IMR-90 (cell line): Measurements from ENCODE around the gene LGALSL.

Source experiments
- BHLHE40 ChIP-seq: fragments of 150-350 bp; IDR thresholded peaks from 2 replicates; pipeline ENCODE4 v1.6.1; 2016; ENCODE audit warnings: mild to moderate bottlenecking, low read depth, low read length
- CEBPB ChIP-seq: IDR thresholded peaks from 2 replicates; pipeline ENCODE4 v1.6.1; 2012; ENCODE audit warnings: low read depth, low read length, improper control_type of control experiment
- CHD1 ChIP-seq: IDR thresholded peaks from 2 replicates; pipeline ENCODE4 v1.6.1; 2012; ENCODE audit warnings: low read depth, low read length, improper control_type of control experiment
- CTCF ChIP-seq: conservative IDR thresholded peaks from 2 replicates; pipeline ENCODE4 v1.5.1; 2012; ENCODE audit warnings: mild to moderate bottlenecking, low read depth, low read length, improper control_type of control experiment
- FOS ChIP-seq: fragments of 150-350 bp; IDR thresholded peaks from 2 replicates; pipeline ENCODE4 v1.6.1; 2016; ENCODE audit warnings: low read depth, low read length
- MAFK ChIP-seq: IDR thresholded peaks from 2 replicates; pipeline ENCODE4 v1.6.1; 2012; ENCODE audit warnings: low read depth, low read length, improper control_type of control experiment
- MAZ ChIP-seq: IDR thresholded peaks from 2 replicates; pipeline ENCODE4 v1.6.1; 2012; ENCODE audit warnings: low read depth, mild to moderate bottlenecking, low read length, improper control_type of control experiment, moderate library complexity, borderline replicate concordance
- MXI1 ChIP-seq: IDR thresholded peaks from 2 replicates; pipeline ENCODE4 v1.6.1; 2012; ENCODE audit warnings: low read depth, mild to moderate bottlenecking, low read length, moderate library complexity, borderline replicate concordance
- POLR2A ChIP-seq: IDR thresholded peaks from 2 replicates; pipeline ENCODE4 v1.6.1; 2012; ENCODE audit warnings: mild to moderate bottlenecking, low read depth, low read length
- RAD21 ChIP-seq: IDR thresholded peaks from 2 replicates; pipeline ENCODE4 v1.6.1; 2012; ENCODE audit warnings: low read length, improper control_type of control experiment
- RCOR1 ChIP-seq: IDR thresholded peaks from 2 replicates; pipeline ENCODE4 v1.6.1; 2012; ENCODE audit warnings: mild to moderate bottlenecking, low read length, improper control_type of control experiment; ENCODE audit not compliant: insufficient replicate concordance
- RFX5 ChIP-seq: IDR thresholded peaks from 2 replicates; pipeline ENCODE4 v1.8.0; 2012; ENCODE audit warnings: low read depth, mild to moderate bottlenecking, low read length, moderate library complexity
- USF2 ChIP-seq: fragments of 150-350 bp; IDR thresholded peaks from 2 replicates; pipeline ENCODE4 v1.6.1; 2017; ENCODE audit warnings: mild to moderate bottlenecking, antibody characterized with exemption, low read length, low read depth

DNA sequence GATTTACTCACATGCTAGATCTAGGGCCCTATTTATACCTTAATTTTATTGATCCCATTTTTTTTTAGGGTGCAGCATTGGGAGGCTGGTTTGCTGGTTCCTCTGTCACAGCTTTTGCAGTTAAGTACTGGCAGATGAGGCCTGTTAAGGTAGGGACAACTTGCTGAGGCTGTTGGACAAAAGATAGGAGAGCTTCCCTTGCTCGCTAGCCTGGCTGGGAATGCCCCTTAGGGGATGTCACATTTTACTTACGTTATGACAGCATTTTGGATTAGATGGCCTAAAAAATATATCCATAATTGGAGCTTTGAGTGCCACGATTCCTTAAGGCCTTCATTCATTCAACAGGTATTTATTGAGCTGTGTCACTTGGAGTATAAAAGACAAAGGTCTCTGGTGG is 8.2 kb downstream of the LGALSL start:
- TF ChIP-seq CTCF (no peak), MXI1 (no peak), RFX5 (no peak), RCOR1 (no peak), USF2 (no peak), FOS (no peak), POLR2A (no peak), CEBPB (no peak), BHLHE40 (no peak), CHD1 (no peak), RAD21 (no peak), MAFK (no peak), MAZ (no peak)
